ENCODE results near the gene ITGA5.

GRCh38 chr12:54377007-54377406 is 42.1 kb downstream of the ITGA5 start:
- TF ChIP-seq CTCF (IDR thresholded peaks at IDR 0.05) (no peak), POLR2A (IDR thresholded peaks at IDR 0.05) (no peak)

All from prostate gland (tissue), 2 donors.